ENCODE results near the gene SMYD2.
A peak's percentile ranks its signal among the peaks of the same experiment; 100 is the strongest.

DNA sequence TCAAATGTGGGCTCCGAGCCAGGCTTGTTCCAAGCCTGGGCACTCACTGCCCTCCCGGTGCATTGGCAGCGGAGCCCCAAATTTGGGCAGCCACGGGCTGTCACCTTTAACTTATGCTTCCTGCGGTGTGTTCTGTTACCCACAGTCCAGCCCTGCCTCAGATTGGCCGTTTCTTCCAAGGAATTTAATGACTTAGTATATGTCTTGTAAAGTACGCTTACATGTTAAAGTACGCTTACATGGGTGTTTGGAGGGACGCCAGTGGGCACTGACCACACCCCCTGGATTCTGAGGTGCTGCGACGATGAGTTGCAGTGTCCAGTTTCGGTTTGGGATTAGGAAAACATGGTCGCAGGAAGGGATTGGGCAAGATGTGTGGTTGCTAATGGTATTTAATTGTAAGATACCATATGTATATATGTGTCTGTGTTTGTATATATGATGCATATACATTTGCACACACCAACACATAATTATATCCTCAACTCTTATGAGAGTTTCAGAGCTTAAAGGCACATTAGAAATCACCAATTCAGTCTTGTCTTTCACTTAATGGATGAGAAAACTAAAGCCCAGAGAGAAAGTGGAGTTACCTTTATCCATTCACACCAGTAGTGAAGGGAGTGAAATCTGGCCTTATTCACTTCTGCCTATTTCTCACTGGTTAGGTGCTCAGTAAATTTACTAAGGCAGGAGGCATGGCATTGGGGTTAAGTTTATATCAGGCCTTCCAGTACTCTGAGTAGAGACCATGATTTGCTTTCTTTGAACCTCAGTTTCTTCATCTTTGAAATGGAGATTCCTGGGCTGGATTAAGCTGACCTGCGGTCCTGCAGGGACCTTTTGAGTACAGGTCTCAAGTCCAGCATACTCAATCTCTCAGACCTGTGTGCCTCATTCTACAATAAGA, 1.0 kb downstream of the SMYD2 start:
- no peak for TF ChIP-seq POLR2A (IDR thresholded peaks at IDR 0.05)
- TF ChIP-seq, protein P1, sequence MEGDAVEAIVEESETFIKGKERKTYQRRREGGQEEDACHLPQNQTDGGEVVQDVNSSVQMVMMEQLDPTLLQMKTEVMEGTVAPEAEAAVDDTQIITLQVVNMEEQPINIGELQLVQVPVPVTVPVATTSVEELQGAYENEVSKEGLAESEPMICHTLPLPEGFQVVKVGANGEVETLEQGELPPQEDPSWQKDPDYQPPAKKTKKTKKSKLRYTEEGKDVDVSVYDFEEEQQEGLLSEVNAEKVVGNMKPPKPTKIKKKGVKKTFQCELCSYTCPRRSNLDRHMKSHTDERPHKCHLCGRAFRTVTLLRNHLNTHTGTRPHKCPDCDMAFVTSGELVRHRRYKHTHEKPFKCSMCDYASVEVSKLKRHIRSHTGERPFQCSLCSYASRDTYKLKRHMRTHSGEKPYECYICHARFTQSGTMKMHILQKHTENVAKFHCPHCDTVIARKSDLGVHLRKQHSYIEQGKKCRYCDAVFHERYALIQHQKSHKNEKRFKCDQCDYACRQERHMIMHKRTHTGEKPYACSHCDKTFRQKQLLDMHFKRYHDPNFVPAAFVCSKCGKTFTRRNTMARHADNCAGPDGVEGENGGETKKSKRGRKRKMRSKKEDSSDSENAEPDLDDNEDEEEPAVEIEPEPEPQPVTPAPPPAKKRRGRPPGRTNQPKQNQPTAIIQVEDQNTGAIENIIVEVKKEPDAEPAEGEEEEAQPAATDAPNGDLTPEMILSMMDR (IDR thresholded peaks at IDR 0.05), result peak in 1 of 3 donors; percentile 14

All from lower leg skin (tissue), 3 donors.